Epithelial cell of prostate (primary cell): ENCODE measurements around the gene NCOA1.

ENCODE experiments used
- DNase-seq: peaks from one replicate; pipeline ENCODE4 v3.0.0-alpha.2; 2011; ENCODE audit warnings: low read depth, low spot score
- H3K27ac ChIP-seq: fragments of 450-650 bp; 2 replicates; pipeline ENCODE4 v1.5.1; 2017; ENCODE audit warnings: mild to moderate bottlenecking

The NCOA1 gene

DNA sequence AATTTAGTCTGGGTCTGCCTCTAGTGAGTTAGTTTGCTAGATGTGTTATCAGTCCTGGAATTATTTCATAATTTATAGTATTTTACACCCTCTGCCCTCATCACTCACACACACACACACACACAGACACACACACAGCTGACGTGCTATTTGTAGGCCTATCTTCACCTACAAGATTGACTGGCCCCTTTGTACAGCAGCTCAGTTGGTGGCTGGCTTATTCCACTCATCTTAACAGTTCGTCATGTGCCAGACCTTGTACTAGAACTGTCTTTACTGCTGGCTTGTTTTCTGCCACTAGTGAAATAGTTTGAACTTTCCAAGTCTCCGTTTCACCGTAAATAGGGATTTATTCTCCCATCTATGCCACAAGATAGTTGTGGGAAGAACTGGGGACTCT is 323.5 kb downstream of the NCOA1 start:
- H3K27ac ChIP-seq, result no peak overlapping the region
- no peak for DNase-seq

- DNase-seq, result no peak
- H3K27ac ChIP-seq, result no peak overlapping the region
Measured at GRCh38 chr2:24815171-24815570, 324.1 kb downstream of the NCOA1 start.

DNA sequence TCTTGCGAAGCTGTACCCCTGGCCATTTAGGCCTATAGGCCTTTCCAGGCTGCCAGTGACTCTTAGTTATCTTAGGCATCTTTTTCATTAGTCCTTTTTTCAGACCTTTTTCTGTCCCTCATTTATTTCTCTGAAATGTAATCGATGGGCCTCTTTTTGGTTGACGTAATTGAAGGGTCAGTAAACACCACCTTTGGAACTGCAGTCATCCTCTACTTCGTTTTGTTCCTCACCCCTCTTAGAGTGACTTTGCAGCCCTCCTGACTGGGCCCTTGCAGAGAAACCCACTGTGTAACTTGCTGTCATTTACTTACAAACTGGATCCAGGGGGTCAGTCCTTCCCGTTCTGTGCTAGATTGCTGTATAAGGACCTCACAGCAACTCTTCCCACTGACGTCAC is 325.4 kb downstream of the NCOA1 start:
- H3K27ac ChIP-seq, result no peak overlapping the region
- DNase-seq, result no peak

GRCh38 chr2:24816884-24817283 is 325.8 kb downstream of the NCOA1 start:
- no peak overlapping the region for H3K27ac ChIP-seq
- no peak for DNase-seq

DNA sequence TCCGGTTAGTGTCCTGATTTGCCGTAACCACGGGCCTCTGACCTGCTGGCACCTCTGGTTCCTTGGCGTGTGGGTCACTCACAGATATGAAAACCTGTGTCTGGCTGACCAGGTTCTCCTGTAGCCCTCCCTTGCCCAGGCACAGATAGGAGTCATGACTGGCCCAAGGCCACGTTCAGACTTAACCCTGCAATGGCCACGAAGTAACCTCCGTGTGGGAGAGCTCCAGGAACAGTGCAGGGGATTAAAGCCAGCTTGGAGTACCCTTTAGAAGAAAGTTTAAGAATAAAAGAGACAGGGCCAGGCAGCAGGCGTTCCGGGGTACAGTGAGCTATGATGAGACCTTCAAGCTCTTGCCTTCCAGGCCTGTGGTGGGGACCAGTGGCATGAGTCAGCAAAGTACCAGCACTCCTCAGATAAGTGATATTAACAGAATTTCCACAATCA is 327.7 kb downstream of the NCOA1 start:
- no peak for DNase-seq
- no peak overlapping the region for H3K27ac ChIP-seq

GRCh38 chr2:24819442-24820174 is 328.6 kb downstream of the NCOA1 start:
- DNase-seq, result no peak
- no peak overlapping the region for H3K27ac ChIP-seq

DNA sequence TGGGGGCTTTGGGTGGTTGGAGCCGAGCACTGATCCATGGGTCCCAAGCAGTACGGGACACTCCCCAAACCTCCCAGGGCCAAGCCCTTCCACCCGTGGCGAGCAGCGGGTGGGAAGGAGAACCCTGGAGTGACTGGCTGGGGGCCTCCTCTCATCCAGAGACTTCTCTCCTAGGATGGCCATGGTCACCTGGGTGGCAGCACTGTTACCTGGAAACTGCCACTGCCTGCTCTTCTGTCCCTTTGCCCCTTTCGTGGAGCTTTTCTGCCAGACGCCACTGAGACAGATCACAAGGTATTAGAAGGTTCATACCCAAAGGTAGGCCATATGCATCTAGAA is 329.1 kb downstream of the NCOA1 start:
- H3K27ac ChIP-seq, result no peak overlapping the region
- DNase-seq, result no peak
